Spleen (tissue), 11 donors: ENCODE measurements around the gene DDX24. TPM values are rescaled to one million over a fixed set of nuclear protein-coding genes. Genes with fewer than 3 reads are reported as not detected.

Source experiments
- DNase-seq: peaks from one replicate; pipeline ENCODE4 v3.0.0-alpha.2; 2020
- H3K27ac ChIP-seq, 8 donors: fragments of 200-600 bp; sonication (generic) in 7 of 8; 1 replicate in 4 of 8; 2 replicates in 4 of 8; pipeline versions ENCODE4 v1.5.0 to v1.8.0; 2016 to 2021; ENCODE audit warnings: inconsistent platforms in 4 of 8, mild to moderate bottlenecking in 4 of 8, moderate library complexity in 1 of 8
- H3K27me3 ChIP-seq, 7 donors: fragments of 200-600 bp; sonication (generic) in 6 of 7; replicated peaks in 1 of 7; 1 replicate in 4 of 7; 2 replicates in 3 of 7; pipeline versions ENCODE4 v1.5.0 to v1.8.0; 2016 to 2021; ENCODE audit warnings: inconsistent platforms in 3 of 7, mild to moderate bottlenecking in 1 of 7
- H3K36me3 ChIP-seq, 6 donors: fragments of 200-600 bp; sonication (generic) in 5 of 6; 1 replicate in 4 of 6; 2 replicates in 2 of 6; pipeline versions ENCODE4 v1.5.0 to v1.8.0; 2016 to 2021; ENCODE audit warnings: inconsistent platforms in 2 of 6
- H3K4me1 ChIP-seq, 6 donors: fragments of 200-600 bp; sonication (generic) in 5 of 6; 1 replicate in 3 of 6; 2 replicates in 3 of 6; pipeline versions ENCODE4 v1.5.0 to v1.8.0; 2016 to 2021; ENCODE audit warnings: inconsistent platforms in 3 of 6
- H3K4me3 ChIP-seq, 8 donors: fragments of 200-600 bp; sonication (generic) in 7 of 8; 1 replicate in 4 of 8; 2 replicates in 4 of 8; pipeline versions ENCODE4 v1.5.0 to v1.8.0; 2016 to 2021; ENCODE audit warnings: inconsistent platforms in 4 of 8, mild to moderate bottlenecking in 4 of 8, moderate library complexity in 2 of 8
- H3K9me3 ChIP-seq, 8 donors: fragments of 200-600 bp; sonication (generic) in 7 of 8; 1 replicate in 4 of 8; 2 replicates in 4 of 8; pipeline versions ENCODE4 v1.5.0 to v1.8.0; 2016 to 2021; ENCODE audit warnings: inconsistent platforms in 4 of 8
- CTCF ChIP-seq, 11 experiments: fragments of 200-600 bp in 7 of 11; fragments of 450-650 bp in 4 of 11; sonication (generic) in 4 of 11; IDR thresholded peaks in 8 of 11; conservative IDR thresholded peaks in 3 of 11; 1 replicate in 7 of 11; 2 replicates in 4 of 11; pipeline versions ENCODE4 v1.4.0 to v1.8.0; 2016 to 2021; ENCODE audit warnings: antibody characterized with exemption in 11 of 11, inconsistent platforms in 4 of 11, mild to moderate bottlenecking in 1 of 11
- POLR2A ChIP-seq, 3 donors: fragments of 450-650 bp; IDR thresholded peaks; one replicate each; pipeline ENCODE4 v1.5.1; 2017; ENCODE audit warnings: antibody characterized with exemption in 3 of 3, mild to moderate bottlenecking in 1 of 3
- POLR2AphosphoS5 ChIP-seq, 3 donors: sonication (generic); formaldehyde crosslinking; IDR thresholded peaks; one replicate each; pipeline ENCODE4 v1.5.1; 2017; ENCODE audit warnings: antibody characterized with exemption in 3 of 3
- WGBS, 5 donors: extraction: QIAGEN DNeasy Blood & Tissue Kit in 3 of 5; methylation state at CpG; one replicate each; pipeline versions ENCODE4 v1.1.5 to v1.1.7; 2013 to 2018; 5-methylcytosine and 5-hydroxymethylcytosine counted together
- intact Hi-C: fragments of 100-400 bp; cut with DNase I; formaldehyde crosslinking; loops from one replicate; pipeline ENCODE4 v1.15.0; 2023; ENCODE audit warnings: low total_unique reads
- polyA plus RNA-seq, 3 donors: library from polyadenylated mRNA; stranded (reverse); fragments of 200-250 nt; gene quantifications; one replicate each; pipeline ENCODE4 v1.2.1, GENCODE V29; 2013
- total RNA-seq, 7 donors: library from RNA; depleted of rRNA in 3 of 7; stranded (reverse); fragments of >200 nt in 3 of 7; fragmentation: NEBNext Ultra II Directional in 4 of 7; extraction: Animal tissue kit (Norgen Biotek cat#: 25700) in 4 of 7; gene quantifications; one replicate each; pipeline versions ENCODE4 v1.1.0 to v1.2.1, GENCODE V29; 2016 to 2021
- donor health status: healthy with polysubstance abuse.
- donor health status: DM: no; HTN: no; CAD: no; lungs with moderate emphysema.
- donor health status: DM: no; HTN: no; CAD: no.
- donor health status: Bipolar disorder and iron deficiency.
- donor health status: healthy.
- donor health status: DM: no; HTN: no; CAD: no.
- donor health status: DM: yes; HTN: yes; CAD: no.

The DDX24 gene
- total and polyA plus RNA-seq, 10 donors: 70.8 to 251 (median 171) TPM

GRCh38 chr14:94031883-94032279, 49.1 kb downstream of the DDX24 start:
- H3K27me3 ChIP-seq: no peaks in the 10 kb centered on the region
- TF ChIP-seq CTCF (IDR thresholded peaks at IDR 0.05 in 8 of 11, conservative IDR thresholded peaks at IDR 0.05 in 3 of 11) (no peak), POLR2A (IDR thresholded peaks at IDR 0.05) (no peak), POLR2AphosphoS5 (IDR thresholded peaks at IDR 0.05) (no peak)
- no peaks in the 10 kb centered on the region for H3K9me3 ChIP-seq
- H3K4me3 ChIP-seq: no peak overlapping the region
- no peaks in the 10 kb centered on the region for H3K36me3 ChIP-seq
- no peak for DNase-seq
- peaks cover 0 to 31% (median 12%) of the 10 kb centered on the region in 6 donors for H3K4me1 ChIP-seq
- 78 to 84% (median 80%) methylated on average over 7 of the region's 7 CpGs for WGBS, 5 donors
- H3K27ac ChIP-seq: no peak overlapping the region
- intact Hi-C loops: no loop called here

GRCh38 chr14:94031161-94031882, 49.7 kb downstream of the DDX24 start:
- H3K4me1 ChIP-seq: peaks cover 0 to 33% (median 14%) of the 10 kb centered on the region in 6 donors
- H3K27ac ChIP-seq: no peak overlapping the region
- TF ChIP-seq POLR2A (IDR thresholded peaks at IDR 0.05) (no peak), POLR2AphosphoS5 (IDR thresholded peaks at IDR 0.05) (no peak)
- no peaks in the 10 kb centered on the region for H3K9me3 ChIP-seq
- 87 to 93% (median 90%) methylated on average over 8 of the region's 8 CpGs for WGBS, 5 donors
- H3K27me3 ChIP-seq: peaks cover 0 to 5% (median 0%) of the 10 kb centered on the region in 7 donors
- intact Hi-C loops: no loop called here
- H3K4me3 ChIP-seq: no peak overlapping the region
- H3K36me3 ChIP-seq: no peaks in the 10 kb centered on the region
- DNase-seq: no peak

GRCh38 chr14:94030571-94030970, 50.4 kb downstream of the DDX24 start:
- WGBS, 5 donors: 85 to 95% (median 90%) methylated on average over 14 of the region's 14 CpGs
- TF ChIP-seq POLR2AphosphoS5 (IDR thresholded peaks at IDR 0.05) (no peak), POLR2A (IDR thresholded peaks at IDR 0.05) (no peak), CTCF (IDR thresholded peaks at IDR 0.05 in 8 of 11, conservative IDR thresholded peaks at IDR 0.05 in 3 of 11) (no peak)
- no peak overlapping the region for H3K4me3 ChIP-seq
- H3K27ac ChIP-seq: no peak overlapping the region
- peaks cover 0 to 5% (median 0%) of the 10 kb centered on the region in 7 donors for H3K27me3 ChIP-seq
- DNase-seq: no peak
- no peaks in the 10 kb centered on the region for H3K9me3 ChIP-seq
- peaks cover 0 to 37% (median 18%) of the 10 kb centered on the region in 6 donors for H3K4me1 ChIP-seq
- H3K36me3 ChIP-seq: no peaks in the 10 kb centered on the region
- intact Hi-C loops: no loop called here

GRCh38 chr14:94029671-94030203, 51.3 kb downstream of the DDX24 start:
- no peaks in the 10 kb centered on the region for H3K9me3 ChIP-seq
- intact Hi-C loops: no loop called here
- H3K4me3 ChIP-seq: no peak overlapping the region
- H3K36me3 ChIP-seq: no peaks in the 10 kb centered on the region
- H3K27ac ChIP-seq: no peak overlapping the region
- no peak for DNase-seq
- 88 to 93% (median 91%) methylated on average over 7 of the region's 7 CpGs for WGBS, 5 donors
- peaks cover 0 to 38% (median 18%) of the 10 kb centered on the region in 6 donors for H3K4me1 ChIP-seq
- no peak for TF ChIP-seq POLR2A (IDR thresholded peaks at IDR 0.05)
- no peak for TF ChIP-seq CTCF (IDR thresholded peaks at IDR 0.05 in 8 of 11, conservative IDR thresholded peaks at IDR 0.05 in 3 of 11)
- TF ChIP-seq POLR2AphosphoS5 (IDR thresholded peaks at IDR 0.05): no peak
- H3K27me3 ChIP-seq: peaks cover 0 to 5% (median 0%) of the 10 kb centered on the region in 7 donors
